Esophagus muscularis mucosa (tissue), 4 donors: ENCODE data around the gene CEP350.
"Not testable (repeated sequence)": the region's sequence is repeated elsewhere in the genome, so short reads cannot be mapped to it uniquely, and the experiment has no call there.

Experiments used
- CTCF ChIP-seq, 3 experiments: fragments of 200-600 bp in 2 of 3; fragments of 450-650 bp in 1 of 3; sonication (generic) in 2 of 3; IDR thresholded peaks; one replicate each; pipeline ENCODE4 v1.5.1; 2017 to 2019; ENCODE audit warnings: antibody characterized with exemption in 3 of 3, mild to moderate bottlenecking in 2 of 3, moderate library complexity in 1 of 3
- EP300 ChIP-seq: sonication (generic); formaldehyde crosslinking; IDR thresholded peaks from one replicate; pipeline ENCODE4 v1.6.1; 2017; ENCODE audit warnings: antibody characterized with exemption
- POLR2A ChIP-seq: fragments of 450-650 bp; IDR thresholded peaks from one replicate; pipeline ENCODE4 v1.6.1; 2017; ENCODE audit warnings: antibody characterized with exemption, moderate library complexity, mild to moderate bottlenecking, low read depth
- POLR2AphosphoS5 ChIP-seq, 2 donors: sonication (generic); formaldehyde crosslinking; IDR thresholded peaks; one replicate each; pipeline ENCODE4 v1.6.1; 2017; ENCODE audit warnings: antibody characterized with exemption in 2 of 2

- not testable (repeated sequence) for TF ChIP-seq CTCF (IDR thresholded peaks at IDR 0.05); POLR2AphosphoS5 (IDR thresholded peaks at IDR 0.05); POLR2A; EP300
Observed at GRCh38 chr1:180133688-180134087, 179.1 kb downstream of the CEP350 start.
